ENCODE data around the gene ANKRD29. TPM values are rescaled to one million over a fixed set of nuclear protein-coding genes. Genes with fewer than 3 reads are reported as not detected.

ANKRD29 gene
- total and polyA plus RNA-seq, 12 donors = 2.1 to 11.5 (median 6.0) TPM

- intact Hi-C loops (cut with DNase I) = loop anchor here in 1 of 10 donors (5.0 kb wide), 1 partner anchor 67 kb away; no protein-coding TSS in a partner anchor
- peak overlapping the region in 3 of 10 donors; percentile 81 to 96 (median 91) for H3K4me3 ChIP-seq
- peak overlapping the region in 2 of 10 donors; percentile 97 to 99 for H3K27ac ChIP-seq
- WGBS, 2 donors = 90% methylated on average over 13 of the region's 13 CpGs
- DNase-seq = no peak
- H3K4me1 ChIP-seq = peaks cover 0 to 68% (median 24%) of the 10 kb centered on the region in 9 donors
- no peaks in the 10 kb centered on the region for H3K27me3 ChIP-seq
- no peak for ATAC-seq
- peaks cover 0 to 16% (median 0%) of the 10 kb centered on the region in 9 donors for H3K36me3 ChIP-seq
- no peaks in the 10 kb centered on the region for H3K9me3 ChIP-seq
- no peak for TF ChIP-seq CTCF (IDR thresholded peaks at IDR 0.05)
Measured at GRCh38 chr18:23584019-23584983, 78.4 kb downstream of the ANKRD29 start.

GRCh38 chr18:23583071-23583865 is 79.4 kb downstream of the ANKRD29 start:
- intact Hi-C loops (cut with DNase I) = loop anchor here in 1 of 10 donors (5.0 kb wide), 1 partner anchor 66 kb away; no protein-coding TSS in a partner anchor
- Histone ChIP-seq H3K4me1 (peaks cover 0 to 79% (median 25%) of the 10 kb centered on the region in 9 donors), H3K27ac (no peak overlapping the region), H3K36me3 (peaks cover 0 to 16% (median 0%) of the 10 kb centered on the region in 9 donors), H3K4me3 (no peak overlapping the region), H3K27me3 (no peaks in the 10 kb centered on the region), H3K9me3 (no peaks in the 10 kb centered on the region)
- no peak for ATAC-seq
- TF ChIP-seq CTCF (IDR thresholded peaks at IDR 0.05) = no peak
- WGBS, 2 donors = 82 to 84% methylated on average over 5 of the region's 5 CpGs
- no peak for DNase-seq

GRCh38 chr18:23580677-23581367 is 81.9 kb downstream of the ANKRD29 start:
- Histone ChIP-seq H3K27me3 (no peaks in the 10 kb centered on the region), H3K9me3 (no peaks in the 10 kb centered on the region), H3K36me3 (peaks cover 0 to 21% (median 0%) of the 10 kb centered on the region in 9 donors), H3K27ac (no peak overlapping the region), H3K4me1 (peaks cover 0 to 72% (median 22%) of the 10 kb centered on the region in 9 donors), H3K4me3 (no peak overlapping the region)
- WGBS, 2 donors = 92 to 94% methylated on average over 6 of the region's 6 CpGs
- TF ChIP-seq CTCF (IDR thresholded peaks at IDR 0.05) = no peak
- intact Hi-C loops (cut with DNase I) = loop anchor here in 1 of 10 donors (5.0 kb wide), 1 partner anchor 64 kb away; no protein-coding TSS in a partner anchor
- DNase-seq (no peak), ATAC-seq (no peak)

All from heart right ventricle (tissue), 16 donors.